ENCODE results near the gene DNPEP.

The DNPEP gene

GRCh38 chr2:219362072-219362471 lies 25.6 kb downstream of the DNPEP start:
- DNase-seq (ENCODE audit: low spot score) = no peak

GRCh38 chr2:219358170-219359075 lies 29.3 kb downstream of the DNPEP start:
- DNase-seq (ENCODE audit: low spot score) = no peak

- DNase-seq (ENCODE audit: low spot score) = no peak
These were observed 30.9 kb downstream of the DNPEP start for GRCh38 chr2:219356834-219357233.

GRCh38 chr2:219354582-219354981 lies 33.1 kb downstream of the DNPEP start:
- DNase-seq (ENCODE audit: low spot score) = no peak

GRCh38 chr2:219353129-219353528 lies 34.6 kb downstream of the DNPEP start:
- DNase-seq (ENCODE audit: low spot score) = no peak

- DNase-seq (ENCODE audit: low spot score) = peak; percentile 73
These were observed 35.2 kb downstream of the DNPEP start for GRCh38 chr2:219352448-219353023.

GRCh38 chr2:219350710-219351221 lies 36.9 kb downstream of the DNPEP start:
- DNase-seq (ENCODE audit: low spot score) = peak; percentile 56

GRCh38 chr2:219350215-219350614 lies 37.5 kb downstream of the DNPEP start:
- no peak for DNase-seq (ENCODE audit: low spot score)

- DNase-seq (ENCODE audit: low spot score) = no peak
These were observed 42.8 kb downstream of the DNPEP start for GRCh38 chr2:219344751-219345430.

GRCh38 chr2:219335373-219335786 lies 52.3 kb downstream of the DNPEP start:
- DNase-seq (ENCODE audit: low spot score) = no peak

- no peak for DNase-seq (ENCODE audit: low spot score)
These were observed 53.6 kb downstream of the DNPEP start for GRCh38 chr2:219334076-219334475.

GRCh38 chr2:219332542-219332941 lies 55.2 kb downstream of the DNPEP start, which contains the start of gene RESP18:
RESP18 (minus strand) TSS chr2:219332744.
- no peak for DNase-seq (ENCODE audit: low spot score)

GRCh38 chr2:219331560-219332213 lies 56.0 kb downstream of the DNPEP start:
- DNase-seq (ENCODE audit: low spot score) = peak; percentile 77

- DNase-seq (ENCODE audit: low spot score) = no peak
These were observed 60.0 kb downstream of the DNPEP start for GRCh38 chr2:219327719-219328118.

GRCh38 chr2:219325657-219326315 lies 61.9 kb downstream of the DNPEP start:
- no peak for DNase-seq (ENCODE audit: low spot score)

- no peak for DNase-seq (ENCODE audit: low spot score)
These were observed 62.6 kb downstream of the DNPEP start for GRCh38 chr2:219325136-219325535.

- DNase-seq (ENCODE audit: low spot score) = no peak
These were observed 64.3 kb downstream of the DNPEP start for GRCh38 chr2:219323434-219323833.

Data from AG08396 (cell line).